ENCODE results near the gene GPS1. TPM values are rescaled to one million over a fixed set of nuclear protein-coding genes. Genes with fewer than 3 reads are reported as not detected.

GPS1 gene
- total RNA-seq, 1 donor from 2014 or later: 67.4 TPM

DNA sequence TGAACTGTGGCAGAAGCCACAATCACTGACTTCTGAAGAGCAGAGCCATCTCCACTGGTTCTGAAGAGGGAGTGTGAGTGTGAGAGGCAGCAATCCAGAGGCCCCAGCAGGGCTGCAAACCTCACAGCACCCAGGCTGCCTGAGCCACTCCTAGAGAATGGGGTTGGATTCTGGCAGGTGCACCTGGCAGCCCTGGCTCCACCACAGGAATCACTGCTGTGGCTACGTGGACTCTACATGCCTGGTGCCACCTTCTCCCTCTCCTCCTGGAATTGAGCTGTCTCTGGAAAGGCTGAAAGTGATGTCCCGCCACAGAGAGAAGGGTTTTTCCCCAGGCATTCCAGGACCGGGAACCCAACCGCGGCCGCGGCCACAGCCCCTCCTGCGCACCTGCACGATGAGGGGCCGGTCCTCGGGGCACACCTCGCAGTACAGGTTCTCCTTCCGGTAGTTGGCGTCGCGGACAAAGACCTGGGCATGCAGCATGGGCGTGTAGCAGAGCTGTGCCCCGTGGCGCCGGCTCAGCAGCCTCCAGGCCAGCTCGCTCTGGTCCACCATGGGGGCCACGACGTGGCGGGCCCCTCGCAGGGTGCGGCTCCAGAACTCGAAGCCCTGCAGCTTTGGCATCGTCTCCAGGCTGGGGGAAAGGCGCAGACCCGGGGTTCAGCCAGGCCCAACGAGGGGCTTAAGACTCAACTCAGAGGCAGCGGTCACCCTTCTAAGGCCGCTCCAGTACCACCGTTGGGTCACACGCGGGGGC lies 12.9 kb downstream of the GPS1 start:
- intact Hi-C loops (cut with DNase I): no loop called here

DNA sequence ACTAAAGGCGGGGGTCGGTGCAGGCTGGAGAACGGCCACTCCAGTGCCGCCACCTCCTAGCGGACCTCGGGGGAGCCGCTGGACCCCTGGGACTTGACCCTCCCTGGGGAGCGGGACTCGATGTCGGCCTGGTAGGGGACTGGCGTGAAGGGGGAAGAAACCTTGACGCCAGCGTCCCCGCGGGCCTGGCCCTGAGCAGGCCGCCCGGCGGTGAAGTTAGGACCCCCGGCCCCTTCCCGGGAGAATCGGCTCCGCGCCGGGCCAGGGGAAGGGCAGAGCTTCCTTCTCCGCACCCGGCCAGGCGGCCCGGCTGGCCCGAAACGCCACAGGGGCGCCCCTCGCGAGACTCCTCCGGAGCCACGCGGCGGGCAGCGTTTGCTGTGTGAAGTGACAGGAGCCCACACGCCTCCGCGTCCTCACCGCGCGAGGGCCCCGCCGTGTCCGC lies 13.5 kb downstream of the GPS1 start:
- no peak for DNase-seq (ENCODE audit: low spot score)
- intact Hi-C loops (cut with DNase I): no loop called here

More for the DNA sequence above, 12.9 kb downstream of the GPS1 start:
- DNase-seq (ENCODE audit: low spot score): no peak

DNA sequence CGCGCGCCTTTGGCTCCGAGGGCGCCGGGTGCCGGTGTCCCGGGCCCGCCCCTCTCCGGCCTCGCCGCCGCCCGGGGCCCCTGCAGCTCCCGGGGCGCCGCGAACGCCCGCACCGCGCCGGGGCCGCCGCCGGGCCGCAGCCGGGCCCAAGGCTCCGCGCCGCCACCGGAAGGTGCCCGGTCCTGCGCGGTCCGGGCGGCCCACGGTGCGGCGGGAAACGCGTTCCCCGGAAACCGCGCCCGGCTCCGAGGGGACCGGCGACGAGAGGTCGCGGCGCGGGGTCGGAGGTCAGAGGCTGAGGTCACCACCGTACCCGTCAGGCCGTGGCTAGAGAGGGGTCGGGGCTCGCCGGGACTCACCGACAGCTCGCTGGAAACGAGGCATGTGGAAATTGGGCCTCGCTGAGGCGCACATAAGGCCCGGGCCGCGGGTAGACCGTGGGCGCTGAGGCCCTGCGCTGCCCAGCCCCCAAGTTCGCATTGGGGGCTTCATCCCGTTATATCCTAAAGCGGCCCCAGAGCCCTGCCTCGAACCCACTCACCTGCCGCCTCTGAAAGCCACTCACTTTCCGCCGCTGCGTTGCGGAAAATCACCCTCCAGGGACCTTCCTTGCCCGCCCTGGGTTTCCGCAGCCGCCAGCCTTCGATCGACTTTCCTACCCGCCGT lies 14.1 kb downstream of the GPS1 start, which contains the start of gene DUS1L:
Gene DUS1L (minus strand): TSS at position 167 of the 666 bp plus-strand sequence. CDS start 745 bp downstream, outside the sequence.
- intact Hi-C loops (cut with DNase I): no loop called here
- peak; percentile 83 for DNase-seq (ENCODE audit: low spot score)

DNA sequence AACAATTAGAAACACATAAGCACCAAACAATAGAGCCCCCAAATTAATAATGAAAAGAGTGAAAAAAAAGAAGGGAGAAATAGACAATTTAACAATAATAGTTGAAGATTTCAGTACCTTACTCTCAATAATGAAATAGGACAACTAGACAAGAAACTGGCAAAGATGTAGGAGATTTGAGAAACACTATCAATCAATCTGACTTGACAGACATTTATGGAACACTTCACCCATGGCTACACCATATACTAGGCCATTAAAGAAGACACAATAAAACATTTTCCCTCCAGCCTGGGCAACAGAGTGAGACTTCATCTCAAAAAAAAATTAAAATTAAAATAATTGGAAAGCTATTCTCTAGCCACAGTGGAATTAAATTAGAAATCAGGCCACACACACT lies 18.9 kb downstream of the GPS1 start:
- DNase-seq (ENCODE audit: low spot score): no peak
- intact Hi-C loops (cut with DNase I): no loop called here

- intact Hi-C loops (cut with DNase I): no loop called here
- DNase-seq (ENCODE audit: low spot score): no peak
Observed at GRCh38 chr17:82072827-82073226, 21.1 kb downstream of the GPS1 start.

DNA sequence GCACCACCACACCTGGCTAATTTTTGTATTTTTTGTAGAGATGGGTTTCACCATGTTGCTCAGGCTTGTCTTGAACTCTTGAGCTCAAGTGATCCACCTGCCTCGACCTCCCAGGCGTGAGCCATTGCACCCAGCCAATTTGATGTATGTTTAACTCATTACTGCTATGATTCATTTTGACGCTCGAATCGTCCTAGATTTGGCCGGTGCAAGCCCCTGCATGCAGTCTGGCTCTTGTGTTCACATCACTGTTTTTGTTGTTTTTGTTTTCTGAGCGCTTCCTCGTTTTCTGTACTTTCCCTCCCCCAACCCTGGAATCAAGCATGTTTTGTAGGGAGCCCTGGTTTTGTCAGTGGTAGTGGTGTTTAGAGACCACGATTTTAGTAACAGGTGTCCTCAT lies 21.7 kb downstream of the GPS1 start:
- intact Hi-C loops (cut with DNase I): no loop called here
- DNase-seq (ENCODE audit: low spot score): no peak

- intact Hi-C loops (cut with DNase I): no loop called here
Observed at GRCh38 chr17:82076018-82076784, 24.5 kb downstream of the GPS1 start.

DNA sequence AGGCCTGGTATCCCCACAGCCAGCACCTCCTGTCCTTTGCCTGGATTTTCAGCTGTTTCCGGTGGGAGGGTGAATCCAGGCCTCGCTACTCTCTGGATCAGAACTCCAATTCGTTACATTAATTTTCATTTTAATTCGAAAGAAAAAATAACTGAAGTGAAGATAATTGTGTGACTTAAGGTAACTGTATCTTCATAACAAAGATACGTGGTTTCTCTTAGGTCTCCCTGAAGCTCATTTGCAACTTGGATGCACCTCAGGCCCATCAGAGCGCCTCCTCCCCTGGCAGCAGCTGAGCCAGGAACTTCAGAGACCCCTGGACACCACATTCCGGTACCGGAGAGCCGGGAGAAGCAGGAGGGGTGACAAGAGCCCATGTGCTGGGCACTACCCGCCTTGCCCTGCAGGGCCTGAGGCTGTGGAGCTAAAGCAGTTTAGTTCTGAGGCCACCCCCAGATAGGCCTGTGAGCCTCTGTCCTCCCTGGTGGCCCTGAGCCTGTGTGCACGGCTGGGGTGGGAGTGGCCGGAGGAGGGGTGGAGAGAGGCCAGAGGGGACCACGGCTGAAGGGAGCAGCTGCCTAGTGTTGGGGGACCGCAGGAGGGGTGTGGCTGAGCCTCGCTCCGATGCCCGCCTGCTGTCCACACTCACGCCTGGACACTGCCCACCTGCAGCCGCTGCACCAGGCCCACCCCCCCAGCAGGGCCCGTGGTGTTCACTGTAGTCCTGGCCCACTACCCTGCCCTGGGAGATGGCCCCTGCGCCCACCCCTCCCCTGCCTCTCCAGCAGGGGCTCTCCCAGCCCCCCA lies 25.3 kb downstream of the GPS1 start:
- intact Hi-C loops (cut with DNase I): no loop called here

More at GRCh38 chr17:82076018-82076784, 24.5 kb downstream of the GPS1 start:
- DNase-seq (ENCODE audit: low spot score): no peak

DNA sequence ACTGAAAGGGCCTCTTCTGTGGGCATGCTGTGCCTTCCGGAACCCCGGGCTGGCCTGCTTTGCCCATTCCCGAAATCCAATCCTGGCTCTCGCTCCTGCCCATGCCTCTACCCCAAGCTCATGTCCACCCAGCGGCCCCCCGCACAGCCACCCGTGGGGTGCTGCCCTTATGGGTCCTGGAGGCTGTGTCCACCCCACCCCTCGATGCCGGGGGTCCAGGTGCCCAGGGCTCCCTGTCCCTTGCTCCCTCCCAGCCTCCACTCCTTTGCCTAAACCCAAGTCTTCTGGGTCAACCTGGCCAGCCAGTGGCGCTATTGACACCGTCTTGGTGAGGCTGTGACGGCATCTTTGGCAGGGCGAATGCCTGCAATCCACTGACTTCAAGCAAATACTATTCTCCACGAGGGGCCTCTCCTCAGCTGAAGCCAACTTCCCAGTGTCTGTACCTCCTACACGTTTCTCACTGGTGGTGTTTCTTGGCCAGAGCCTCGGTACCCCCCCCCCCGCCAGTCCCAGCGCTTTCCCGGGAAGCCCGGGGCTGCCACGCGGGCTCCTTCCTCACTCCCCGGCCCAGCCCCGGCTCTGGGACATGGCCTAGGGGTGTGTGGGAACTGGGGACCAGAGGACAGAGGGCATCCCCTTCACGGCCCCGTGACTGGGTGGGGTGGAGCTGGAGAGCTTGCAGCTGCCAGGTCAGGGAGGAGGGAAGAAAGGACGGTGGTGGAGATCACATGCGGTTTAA lies 26.1 kb downstream of the GPS1 start:
- intact Hi-C loops (cut with DNase I): no loop called here
- no peak for DNase-seq (ENCODE audit: low spot score)

More for the DNA sequence above, 25.3 kb downstream of the GPS1 start:
- DNase-seq (ENCODE audit: low spot score): no peak

GRCh38 chr17:82078433-82078832 lies 26.7 kb downstream of the GPS1 start:
- intact Hi-C loops (cut with DNase I): no loop called here
- no peak for DNase-seq (ENCODE audit: low spot score)

GRCh38 chr17:82079001-82079677 lies 27.4 kb downstream of the GPS1 start:
- intact Hi-C loops (cut with DNase I): no loop called here
- DNase-seq (ENCODE audit: low spot score): no peak

GRCh38 chr17:82080048-82080788 lies 28.5 kb downstream of the GPS1 start:
- DNase-seq (ENCODE audit: low spot score): no peak
- intact Hi-C loops (cut with DNase I): no loop called here

GRCh38 chr17:82080789-82081464 lies 29.2 kb downstream of the GPS1 start:
- intact Hi-C loops (cut with DNase I): no loop called here
- DNase-seq (ENCODE audit: low spot score): no peak

DNA sequence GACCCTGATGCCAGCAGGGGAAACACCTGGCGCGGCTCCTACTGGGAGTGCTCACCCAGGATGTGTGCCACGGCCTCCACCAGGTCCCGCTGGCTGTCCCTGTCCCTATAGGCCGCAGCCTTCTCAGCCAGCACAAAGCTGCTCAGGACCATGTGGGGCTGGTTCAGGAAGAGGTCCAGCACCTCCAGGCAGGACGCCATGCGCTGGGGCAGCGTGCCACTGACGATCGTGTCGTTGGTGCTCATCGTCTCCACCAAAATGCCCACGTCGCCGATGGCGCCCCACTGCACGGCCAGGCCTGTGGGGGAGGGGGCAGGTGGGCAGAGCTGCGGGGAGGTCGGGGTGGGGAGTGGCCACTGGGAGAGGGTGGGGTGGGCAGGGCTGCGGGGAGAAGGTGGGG lies 29.8 kb downstream of the GPS1 start:
- intact Hi-C loops (cut with DNase I): no loop called here
- DNase-seq (ENCODE audit: low spot score): no peak

GRCh38 chr17:82081966-82082365 lies 30.3 kb downstream of the GPS1 start:
- no peak for DNase-seq (ENCODE audit: low spot score)
- intact Hi-C loops (cut with DNase I): no loop called here

DNA sequence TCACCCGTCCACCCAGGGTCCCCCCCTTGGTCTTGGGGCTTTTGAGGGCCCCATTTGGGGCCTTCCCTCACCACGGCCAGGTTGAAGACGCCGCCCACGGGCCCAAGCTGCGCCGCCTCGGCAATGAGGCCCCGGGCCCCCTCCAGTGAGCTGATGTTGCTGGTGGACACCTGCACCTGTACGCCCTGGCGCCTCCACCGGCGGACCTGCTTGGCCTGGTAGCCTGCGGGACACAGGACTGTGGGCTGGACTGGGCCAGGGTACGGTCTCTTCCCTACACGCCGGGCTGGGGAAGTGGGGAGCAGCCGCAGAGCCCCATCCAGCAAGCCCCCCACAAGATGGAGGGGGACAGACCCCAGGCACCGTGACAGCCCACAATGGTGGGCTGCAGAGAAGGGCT lies 30.8 kb downstream of the GPS1 start:
- intact Hi-C loops (cut with DNase I): no loop called here
- no peak for DNase-seq (ENCODE audit: low spot score)

DNA sequence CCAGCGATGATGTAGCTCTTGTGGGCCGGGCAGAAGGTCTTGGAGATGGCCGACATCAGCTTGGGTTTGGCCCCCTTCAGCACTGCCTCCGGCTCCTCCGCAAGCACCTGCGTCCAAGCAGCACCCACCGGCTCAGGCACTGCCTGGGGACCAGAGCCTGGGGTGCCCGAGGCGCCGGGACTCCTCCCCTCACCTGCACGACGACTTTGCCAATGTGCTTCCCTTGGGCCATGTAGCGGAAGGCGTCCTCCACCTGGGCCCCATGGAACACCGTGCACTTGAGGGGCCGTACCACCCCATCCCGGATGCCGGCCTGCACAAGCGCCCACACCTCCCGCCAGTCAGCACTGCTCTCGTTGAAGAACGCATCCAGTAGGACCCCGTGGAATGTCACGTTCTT lies 31.3 kb downstream of the GPS1 start:
- DNase-seq (ENCODE audit: low spot score): no peak
- intact Hi-C loops (cut with DNase I): no loop called here
